Panc1 (cell line): ENCODE measurements around the gene CANT1.

ENCODE experiments used
- POLR2AphosphoS5 ChIP-seq: IDR thresholded peaks from 2 replicates; pipeline ENCODE4 v1.6.1; 2012; ENCODE audit warnings: mild to moderate bottlenecking, low read depth, low read length, moderate library complexity
- SIN3A ChIP-seq: IDR thresholded peaks from 2 replicates; pipeline ENCODE4 v1.6.1; 2012; ENCODE audit warnings: low read depth, mild to moderate bottlenecking, low read length, moderate library complexity, borderline replicate concordance; ENCODE audit not compliant: insufficient read depth
- TCF7L2 ChIP-seq: IDR thresholded peaks from 2 replicates; pipeline ENCODE4 v1.6.1; 2011; ENCODE audit warnings: mild to moderate bottlenecking, low read depth, low read length, inconsistent platforms
- TF ChIP-seq, protein P1 (sequence below): fragments of 450-650 bp; IDR thresholded peaks from 2 replicates; pipeline ENCODE4 v1.5.1; 2017; ENCODE audit warnings: mild to moderate bottlenecking
- TF ChIP-seq, protein P2 (sequence below), 2 experiments: IDR thresholded peaks; 2 replicates each; pipeline ENCODE4 v1.6.1; 2011 to 2012; ENCODE audit warnings: low read depth in 2 of 2, control low read depth in 1 of 2, low read length in 1 of 2, mild to moderate bottlenecking in 1 of 2, moderate library complexity in 1 of 2; ENCODE audit not compliant: insufficient read depth in 1 of 2

DNA sequence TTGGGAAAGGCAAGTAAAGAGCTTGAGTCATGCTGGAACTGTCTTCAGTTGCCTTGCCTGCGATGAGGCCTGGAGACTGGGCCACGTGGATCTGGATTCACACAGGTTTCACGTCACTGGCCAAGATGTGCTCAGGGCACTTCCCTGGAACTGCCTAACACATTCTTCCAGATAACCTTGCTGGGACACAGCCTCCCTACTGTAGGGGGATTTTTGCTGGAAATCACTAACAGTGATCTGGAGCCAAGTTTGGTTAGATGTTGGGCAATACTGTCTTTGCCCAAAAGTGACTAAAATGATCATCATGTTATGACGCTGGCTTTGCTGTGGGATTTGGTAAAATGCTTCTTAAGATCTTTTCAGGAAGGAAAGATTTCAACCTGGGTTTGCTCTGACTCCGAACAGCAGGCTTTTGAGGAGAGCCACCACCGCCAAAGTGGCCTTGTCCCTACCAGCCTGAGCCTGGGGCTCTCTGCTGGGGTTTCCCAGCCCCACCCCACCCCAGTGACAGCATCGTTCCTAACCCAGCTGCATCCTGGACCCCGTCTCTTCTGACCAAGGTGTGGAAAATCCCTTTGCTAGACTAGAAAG is 29.1 kb upstream of the CANT1 start:
- TF ChIP-seq, protein P1, sequence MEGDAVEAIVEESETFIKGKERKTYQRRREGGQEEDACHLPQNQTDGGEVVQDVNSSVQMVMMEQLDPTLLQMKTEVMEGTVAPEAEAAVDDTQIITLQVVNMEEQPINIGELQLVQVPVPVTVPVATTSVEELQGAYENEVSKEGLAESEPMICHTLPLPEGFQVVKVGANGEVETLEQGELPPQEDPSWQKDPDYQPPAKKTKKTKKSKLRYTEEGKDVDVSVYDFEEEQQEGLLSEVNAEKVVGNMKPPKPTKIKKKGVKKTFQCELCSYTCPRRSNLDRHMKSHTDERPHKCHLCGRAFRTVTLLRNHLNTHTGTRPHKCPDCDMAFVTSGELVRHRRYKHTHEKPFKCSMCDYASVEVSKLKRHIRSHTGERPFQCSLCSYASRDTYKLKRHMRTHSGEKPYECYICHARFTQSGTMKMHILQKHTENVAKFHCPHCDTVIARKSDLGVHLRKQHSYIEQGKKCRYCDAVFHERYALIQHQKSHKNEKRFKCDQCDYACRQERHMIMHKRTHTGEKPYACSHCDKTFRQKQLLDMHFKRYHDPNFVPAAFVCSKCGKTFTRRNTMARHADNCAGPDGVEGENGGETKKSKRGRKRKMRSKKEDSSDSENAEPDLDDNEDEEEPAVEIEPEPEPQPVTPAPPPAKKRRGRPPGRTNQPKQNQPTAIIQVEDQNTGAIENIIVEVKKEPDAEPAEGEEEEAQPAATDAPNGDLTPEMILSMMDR, result no peak
- no peak for TF ChIP-seq POLR2AphosphoS5
- no peak for TF ChIP-seq TCF7L2
- TF ChIP-seq, protein P2, sequence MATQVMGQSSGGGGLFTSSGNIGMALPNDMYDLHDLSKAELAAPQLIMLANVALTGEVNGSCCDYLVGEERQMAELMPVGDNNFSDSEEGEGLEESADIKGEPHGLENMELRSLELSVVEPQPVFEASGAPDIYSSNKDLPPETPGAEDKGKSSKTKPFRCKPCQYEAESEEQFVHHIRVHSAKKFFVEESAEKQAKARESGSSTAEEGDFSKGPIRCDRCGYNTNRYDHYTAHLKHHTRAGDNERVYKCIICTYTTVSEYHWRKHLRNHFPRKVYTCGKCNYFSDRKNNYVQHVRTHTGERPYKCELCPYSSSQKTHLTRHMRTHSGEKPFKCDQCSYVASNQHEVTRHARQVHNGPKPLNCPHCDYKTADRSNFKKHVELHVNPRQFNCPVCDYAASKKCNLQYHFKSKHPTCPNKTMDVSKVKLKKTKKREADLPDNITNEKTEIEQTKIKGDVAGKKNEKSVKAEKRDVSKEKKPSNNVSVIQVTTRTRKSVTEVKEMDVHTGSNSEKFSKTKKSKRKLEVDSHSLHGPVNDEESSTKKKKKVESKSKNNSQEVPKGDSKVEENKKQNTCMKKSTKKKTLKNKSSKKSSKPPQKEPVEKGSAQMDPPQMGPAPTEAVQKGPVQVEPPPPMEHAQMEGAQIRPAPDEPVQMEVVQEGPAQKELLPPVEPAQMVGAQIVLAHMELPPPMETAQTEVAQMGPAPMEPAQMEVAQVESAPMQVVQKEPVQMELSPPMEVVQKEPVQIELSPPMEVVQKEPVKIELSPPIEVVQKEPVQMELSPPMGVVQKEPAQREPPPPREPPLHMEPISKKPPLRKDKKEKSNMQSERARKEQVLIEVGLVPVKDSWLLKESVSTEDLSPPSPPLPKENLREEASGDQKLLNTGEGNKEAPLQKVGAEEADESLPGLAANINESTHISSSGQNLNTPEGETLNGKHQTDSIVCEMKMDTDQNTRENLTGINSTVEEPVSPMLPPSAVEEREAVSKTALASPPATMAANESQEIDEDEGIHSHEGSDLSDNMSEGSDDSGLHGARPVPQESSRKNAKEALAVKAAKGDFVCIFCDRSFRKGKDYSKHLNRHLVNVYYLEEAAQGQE (IDR thresholded peaks at IDR 0.05; ENCODE audit: insufficient read depth in 1 of 2, low read depth in 2 of 2, low read length in 1 of 2), result no peak
- TF ChIP-seq SIN3A, result no peak
